GM12878 (cell line): ENCODE results near the gene CCDC80. TPM values are rescaled to one million over a fixed set of nuclear protein-coding genes. Genes with fewer than 3 reads are reported as not detected.

Source experiments
- ATAC-seq: fragments of 200-7000 bp; cut with Tn5 transposase; 3 replicates; pipeline ENCODE4 v1.9.1; 2020; ENCODE audit warnings: mild to moderate bottlenecking, moderate library complexity
- BruUV-seq: library from RNA; stranded (reverse); fragments of 400-500 nt; replicated peaks from 2 replicates; lab custom pipeline; 2021; lab: Mats Ljungman, UMichigan
- CTCF ChIA-PET: fragments of 300-600 bp; sonication (Branson Sonifier 250); formaldehyde crosslinking; extraction: SDS; loops from one replicate; lab custom pipeline; 2021; ENCODE audit warnings: inconsistent platforms; lab: Yijun Ruan, JAX
- POLR2A ChIA-PET: fragments of 350-600 bp; formaldehyde crosslinking; extraction: SDS; loops from one replicate; lab custom pipeline; 2021; ENCODE audit warnings: inconsistent platforms; lab: Charles Lee
- RAD21 ChIA-PET: fragments of 300-600 bp; sonication (Branson Sonifier 250); formaldehyde crosslinking; loops from one replicate; lab custom pipeline; 2023; ENCODE audit warnings: antibody characterized with exemption; ENCODE audit not compliant: unreplicated experiment; lab: Charles Lee
- SMC1A ChIA-PET: fragments of 300-600 bp; sonication (Branson Sonifier 250); formaldehyde crosslinking; loops from one replicate; lab custom pipeline; 2023; ENCODE audit not compliant: unreplicated experiment, uncharacterized antibody; lab: Charles Lee
- DNase-seq: peaks from one replicate; pipeline ENCODE4 v3.0.0-alpha.2; 2011; ENCODE audit warnings: low read depth, low spot score
- FAIRE-seq: peaks from 3 replicates; lab custom pipeline; 2011; peaks lifted over from hg19 to GRCh38; lab: Jason Lieb, UNC
- H2AFZ ChIP-seq: 2 replicates; pipeline ENCODE4 v1.6.0; 2011; ENCODE audit warnings: low read depth, low read length, control low read depth; ENCODE audit not compliant: control insufficient read depth
- H3K27ac ChIP-seq: 2 replicates; pipeline ENCODE4 v1.5.1; 2011; ENCODE audit warnings: control low read depth; ENCODE audit not compliant: control insufficient read depth, insufficient read depth
- H3K27me3 ChIP-seq, 2 experiments: replicated peaks in 1 of 2; 2 replicates each; pipeline versions ENCODE4 v1.6.0 to v1.6.1; 2011; ENCODE audit warnings: low read length in 1 of 2; ENCODE audit not compliant: control insufficient read depth in 2 of 2, insufficient read depth in 2 of 2
- H3K36me3 ChIP-seq, 2 experiments: 2 replicates each; pipeline ENCODE4 v1.5.1; 2011; ENCODE audit warnings: low read length in 1 of 2; ENCODE audit not compliant: control insufficient read depth in 2 of 2, insufficient read depth in 2 of 2
- H3K4me1 ChIP-seq: 2 replicates; pipeline ENCODE4 v1.6.1; 2011; ENCODE audit warnings: mild to moderate bottlenecking, low read length, moderate library complexity, mixed read lengths; ENCODE audit not compliant: control insufficient read depth, insufficient read depth
- H3K4me2 ChIP-seq: 2 replicates; pipeline ENCODE4 v1.6.0; 2011; ENCODE audit warnings: control low read depth; ENCODE audit not compliant: control insufficient read depth, insufficient read depth
- H3K4me3 ChIP-seq: fragments of 200-600 bp; sonication (generic); 2 replicates; pipeline ENCODE4 v1.5.1; 2016
- H3K79me2 ChIP-seq: 2 replicates; pipeline ENCODE4 v1.6.0; 2011; ENCODE audit warnings: low read length; ENCODE audit not compliant: control insufficient read depth, insufficient read depth
- H3K9ac ChIP-seq: 2 replicates; pipeline ENCODE4 v1.8.0; 2011; ENCODE audit warnings: low read length, control low read depth, mixed read lengths; ENCODE audit not compliant: control insufficient read depth, insufficient read depth
- H3K9me3 ChIP-seq: replicated peaks from 3 replicates; pipeline ENCODE4 v1.5.1; 2011; ENCODE audit warnings: mild to moderate bottlenecking, low read length; ENCODE audit not compliant: control insufficient read depth, insufficient read depth
- H4K20me1 ChIP-seq: 2 replicates; pipeline ENCODE4 v1.6.0; 2011; ENCODE audit not compliant: control insufficient read depth, insufficient read depth
- EGR1 ChIP-seq, 2 experiments: IDR thresholded peaks; 1 replicate in 1 of 2; 2 replicates in 1 of 2; pipeline ENCODE4 v1.6.1; 2011 to 2012; ENCODE audit warnings: low read depth in 2 of 2, low read length in 2 of 2, borderline replicate concordance in 1 of 2, mild to moderate bottlenecking in 1 of 2, moderate library complexity in 1 of 2
- FOS ChIP-seq: IDR thresholded peaks from 3 replicates; pipeline ENCODE4 v1.6.1; 2011; ENCODE audit warnings: borderline replicate concordance; ENCODE audit not compliant: insufficient read length; ENCODE audit errors: extremely low read depth
- GATAD2B ChIP-seq: fragments of 450-650 bp; conservative IDR thresholded peaks from 2 replicates; pipeline ENCODE4 v1.6.1; 2017; ENCODE audit warnings: low read depth, mild to moderate bottlenecking, moderate library complexity
- HDAC6 ChIP-seq: fragments of 200-600 bp; sonication (generic); IDR thresholded peaks from one replicate; pipeline ENCODE4 v1.8.0; 2017; ENCODE audit warnings: antibody characterized with exemption; ENCODE audit not compliant: unreplicated experiment
- RUNX3 ChIP-seq: IDR thresholded peaks from 2 replicates; pipeline ENCODE4 v1.6.1; 2012; ENCODE audit warnings: low read length, inconsistent platforms
- STAT1 ChIP-seq: fragments of 450-650 bp; conservative IDR thresholded peaks from 2 replicates; pipeline ENCODE4 v1.6.1; 2014; ENCODE audit warnings: antibody characterized with exemption, mild to moderate bottlenecking
- TCF7 ChIP-seq: IDR thresholded peaks from 2 replicates; pipeline ENCODE4 v1.6.1; 2014; ENCODE audit warnings: antibody characterized with exemption, borderline replicate concordance
- ZNF274 ChIP-seq: IDR thresholded peaks from one replicate; pipeline ENCODE4 v1.8.0; 2011; ENCODE audit not compliant: insufficient read length, insufficient read depth
- WGBS: methylation state at CpG from one replicate; pipeline ENCODE4 v1.1.6; 2016; ENCODE audit warnings: low lambda C conversion rate; ENCODE audit not compliant: insufficient replicate concordance, insufficient coverage; ENCODE audit errors: missing lambda C conversion rate; 5-methylcytosine and 5-hydroxymethylcytosine counted together
- in situ Hi-C: fragments of 300-500 bp; cut with MboI; formaldehyde crosslinking; loops from 9 replicates; pipeline ENCODE4 v1.14.3; 2018; ENCODE audit warnings: mixed read lengths
- intact Hi-C: fragments of 100-400 bp; cut with micrococcal nuclease; formaldehyde crosslinking; loops from one replicate; pipeline ENCODE4 v1.14.2; 2022; ENCODE audit not compliant: unreplicated experiment
- polyA plus RNA-seq, 11 experiments: library from polyadenylated mRNA; depleted of rRNA in 4 of 11; unstranded in 6 of 11; stranded (reverse) in 5 of 11; fragments of >200 nt; fragmentation: Nextera tagmentation in 4 of 11; fragmentation: Illumina TruSeq in 1 of 11; extraction: Ambion mirVana in 4 of 11; extraction: Trizol in 1 of 11; gene quantifications; 1 replicate in 1 of 11; 2 replicates in 10 of 11; pipeline versions ENCODE4 v1.2.1 to v1.2.3, GENCODE V29; 2011 to 2016; ENCODE audit warnings: inconsistent platforms in 2 of 11, missing spikeins in 2 of 11, low read depth in 1 of 11
- total RNA-seq, 4 experiments: library from RNA; depleted of rRNA in 3 of 4; stranded (reverse); fragments of >200 nt in 3 of 4; fragmentation: Illumina TruSeq in 1 of 4; extraction: Trizol in 1 of 4; gene quantifications; 2 replicates each; pipeline versions ENCODE4 v1.2.1 to v1.2.3, GENCODE V29; 2013 to 2021
- TF ChIP-seq, protein P1 (sequence below): fragments of 450-650 bp; formaldehyde crosslinking; IDR thresholded peaks from 2 replicates; pipeline ENCODE4 v1.4.0; 2022; ENCODE audit warnings: mild to moderate bottlenecking, moderate library complexity
- TF ChIP-seq, protein P2 (sequence below): IDR thresholded peaks from 2 replicates; pipeline ENCODE4 v1.6.1; 2012; ENCODE audit warnings: low read depth, low read length, improper control_type of control experiment
- TF ChIP-seq, protein P3 (sequence below): IDR thresholded peaks from 2 replicates; pipeline ENCODE4 v1.6.1; 2011; ENCODE audit warnings: mild to moderate bottlenecking, low read depth, low read length, moderate library complexity; ENCODE audit not compliant: insufficient replicate concordance
- TF ChIP-seq, protein P4 (sequence below): fragments of 450-650 bp; IDR thresholded peaks from 2 replicates; pipeline ENCODE4 v1.6.1; 2016; ENCODE audit warnings: mild to moderate bottlenecking

The CCDC80 gene
- total and polyA plus RNA-seq, 10 of the 15 experiments (the other 5 are each of a cell fraction or from before 2014, with no cell fraction given): 0.01 to 0.59 (median 0.21) TPM; not detected in 5

DNA sequence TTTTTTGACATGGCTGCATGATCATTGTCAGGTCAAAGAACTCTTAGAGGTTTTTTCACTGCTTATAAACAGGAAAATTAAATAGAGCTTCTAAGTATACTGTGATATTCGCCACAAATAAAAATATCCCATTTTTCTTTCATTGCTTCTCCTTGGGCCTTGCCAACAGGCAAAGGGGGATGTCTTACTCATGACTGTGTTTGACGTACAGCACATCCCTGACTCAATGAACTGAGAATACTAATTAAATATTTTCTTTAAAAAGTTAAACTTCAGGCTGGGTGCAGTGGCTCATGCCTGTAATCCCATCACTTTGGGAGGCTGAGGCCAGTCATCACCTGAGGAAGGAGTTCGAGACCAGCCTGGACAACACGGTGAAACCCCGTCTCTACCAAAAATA, 41.4 kb upstream of the CCDC80 start:
- peaks cover 5 to 8% of the 10 kb centered on the region in 2 experiments; a peak in 3 of 4 replicates for H3K27me3 ChIP-seq
- CTCF ChIA-PET: interaction anchor here (1.3 to 1.8 kb wide), 2 partner anchors 52 to 571 kb away, joined by 3 to 4 read pairs; no protein-coding TSS in a partner anchor
- H3K79me2 ChIP-seq: no peaks in the 10 kb centered on the region
- DNase-seq: no peak
- H3K4me3 ChIP-seq: no peak overlapping the region
- H3K27ac ChIP-seq: no peak overlapping the region
- in situ Hi-C loops (no loop called here), intact Hi-C loops (no loop called here)
- TF ChIP-seq FOS (no peak), ZNF274 (no peak), STAT1 (no peak), TCF7 (no peak), HDAC6 (no peak), EGR1 (IDR thresholded peaks at IDR 0.05; ENCODE audit: borderline replicate concordance in 1 of 2, low read depth in 2 of 2, low read length in 2 of 2) (no peak), RUNX3 (no peak), GATAD2B (no peak)
- TF ChIP-seq, protein P1, sequence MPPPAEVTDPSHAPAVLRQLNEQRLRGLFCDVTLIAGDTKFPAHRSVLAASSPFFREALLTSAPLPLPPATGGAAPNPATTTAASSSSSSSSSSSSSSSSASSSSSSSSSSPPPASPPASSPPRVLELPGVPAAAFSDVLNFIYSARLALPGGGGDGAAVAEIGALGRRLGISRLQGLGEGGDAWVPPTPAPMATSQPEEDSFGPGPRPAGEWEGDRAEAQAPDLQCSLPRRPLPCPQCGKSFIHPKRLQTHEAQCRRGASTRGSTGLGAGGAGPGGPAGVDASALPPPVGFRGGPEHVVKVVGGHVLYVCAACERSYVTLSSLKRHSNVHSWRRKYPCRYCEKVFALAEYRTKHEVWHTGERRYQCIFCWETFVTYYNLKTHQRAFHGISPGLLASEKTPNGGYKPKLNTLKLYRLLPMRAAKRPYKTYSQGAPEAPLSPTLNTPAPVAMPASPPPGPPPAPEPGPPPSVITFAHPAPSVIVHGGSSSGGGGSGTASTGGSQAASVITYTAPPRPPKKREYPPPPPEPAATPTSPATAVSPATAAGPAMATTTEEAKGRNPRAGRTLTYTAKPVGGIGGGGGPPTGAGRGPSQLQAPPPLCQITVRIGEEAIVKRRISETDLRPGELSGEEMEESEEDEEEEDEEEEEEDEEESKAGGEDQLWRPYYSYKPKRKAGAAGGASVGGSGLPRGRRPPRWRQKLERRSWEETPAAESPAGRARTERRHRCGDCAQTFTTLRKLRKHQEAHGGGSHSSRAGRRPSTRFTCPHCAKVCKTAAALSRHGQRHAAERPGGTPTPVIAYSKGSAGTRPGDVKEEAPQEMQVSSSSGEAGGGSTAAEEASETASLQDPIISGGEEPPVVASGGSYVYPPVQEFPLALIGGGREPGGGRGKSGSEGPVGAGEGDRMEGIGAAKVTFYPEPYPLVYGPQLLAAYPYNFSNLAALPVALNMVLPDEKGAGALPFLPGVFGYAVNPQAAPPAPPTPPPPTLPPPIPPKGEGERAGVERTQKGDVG: no peak
- TF ChIP-seq, protein P2, sequence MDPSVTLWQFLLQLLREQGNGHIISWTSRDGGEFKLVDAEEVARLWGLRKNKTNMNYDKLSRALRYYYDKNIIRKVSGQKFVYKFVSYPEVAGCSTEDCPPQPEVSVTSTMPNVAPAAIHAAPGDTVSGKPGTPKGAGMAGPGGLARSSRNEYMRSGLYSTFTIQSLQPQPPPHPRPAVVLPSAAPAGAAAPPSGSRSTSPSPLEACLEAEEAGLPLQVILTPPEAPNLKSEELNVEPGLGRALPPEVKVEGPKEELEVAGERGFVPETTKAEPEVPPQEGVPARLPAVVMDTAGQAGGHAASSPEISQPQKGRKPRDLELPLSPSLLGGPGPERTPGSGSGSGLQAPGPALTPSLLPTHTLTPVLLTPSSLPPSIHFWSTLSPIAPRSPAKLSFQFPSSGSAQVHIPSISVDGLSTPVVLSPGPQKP: no peak
- TF ChIP-seq, protein P3, sequence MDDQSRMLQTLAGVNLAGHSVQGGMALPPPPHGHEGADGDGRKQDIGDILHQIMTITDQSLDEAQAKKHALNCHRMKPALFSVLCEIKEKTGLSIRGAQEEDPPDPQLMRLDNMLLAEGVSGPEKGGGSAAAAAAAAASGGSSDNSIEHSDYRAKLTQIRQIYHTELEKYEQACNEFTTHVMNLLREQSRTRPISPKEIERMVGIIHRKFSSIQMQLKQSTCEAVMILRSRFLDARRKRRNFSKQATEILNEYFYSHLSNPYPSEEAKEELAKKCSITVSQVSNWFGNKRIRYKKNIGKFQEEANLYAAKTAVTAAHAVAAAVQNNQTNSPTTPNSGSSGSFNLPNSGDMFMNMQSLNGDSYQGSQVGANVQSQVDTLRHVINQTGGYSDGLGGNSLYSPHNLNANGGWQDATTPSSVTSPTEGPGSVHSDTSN: no peak
- TF ChIP-seq, protein P4, sequence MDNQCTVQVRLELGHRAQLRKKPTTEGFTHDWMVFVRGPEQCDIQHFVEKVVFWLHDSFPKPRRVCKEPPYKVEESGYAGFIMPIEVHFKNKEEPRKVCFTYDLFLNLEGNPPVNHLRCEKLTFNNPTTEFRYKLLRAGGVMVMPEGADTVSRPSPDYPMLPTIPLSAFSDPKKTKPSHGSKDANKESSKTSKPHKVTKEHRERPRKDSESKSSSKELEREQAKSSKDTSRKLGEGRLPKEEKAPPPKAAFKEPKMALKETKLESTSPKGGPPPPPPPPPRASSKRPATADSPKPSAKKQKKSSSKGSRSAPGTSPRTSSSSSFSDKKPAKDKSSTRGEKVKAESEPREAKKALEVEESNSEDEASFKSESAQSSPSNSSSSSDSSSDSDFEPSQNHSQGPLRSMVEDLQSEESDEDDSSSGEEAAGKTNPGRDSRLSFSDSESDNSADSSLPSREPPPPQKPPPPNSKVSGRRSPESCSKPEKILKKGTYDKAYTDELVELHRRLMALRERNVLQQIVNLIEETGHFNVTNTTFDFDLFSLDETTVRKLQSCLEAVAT: no peak
- no peaks in the 10 kb centered on the region for H3K9me3 ChIP-seq
- H2AFZ ChIP-seq: no peak overlapping the region
- H3K36me3 ChIP-seq: no peaks in the 10 kb centered on the region
- H4K20me1 ChIP-seq: no peaks in the 10 kb centered on the region
- RAD21 ChIA-PET: no interaction called here
- SMC1A ChIA-PET: no interaction called here
- BruUV-seq: no TSS peak
- ATAC-seq: no peak
- H3K4me2 ChIP-seq: no peak overlapping the region
- peaks cover 4% of the 10 kb centered on the region; the same call in 1 of the 2 replicates for H3K4me1 ChIP-seq
- no peak overlapping the region for H3K9ac ChIP-seq
- POLR2A ChIA-PET: no interaction called here
- 94% methylated on average over 5 of the region's 5 CpGs for WGBS
- FAIRE-seq: no peak
